ENCODE data around the gene TMPRSS13.

Gene TMPRSS13

DNA sequence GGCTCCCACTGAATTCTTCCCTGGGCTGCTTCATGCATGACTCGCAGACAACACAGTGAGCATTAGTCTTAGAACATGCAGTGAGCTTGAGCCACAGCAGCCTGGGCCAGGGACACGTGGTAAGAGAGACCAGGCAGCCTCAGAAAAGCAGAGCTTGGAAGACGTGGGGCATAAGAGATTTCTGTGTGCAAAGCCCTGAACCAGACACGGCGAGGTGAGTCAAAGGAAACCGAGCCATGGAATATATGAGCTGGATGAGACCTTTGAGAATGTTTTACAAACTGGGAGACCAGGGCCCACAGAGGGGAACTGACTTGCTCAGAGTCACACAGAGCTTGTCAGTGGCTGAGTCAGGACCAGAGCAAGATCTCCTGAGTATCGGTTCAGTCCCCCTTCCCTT lies 44.2 kb downstream of the TMPRSS13 start:
- no peak for DNase-seq

- DNase-seq = no peak
These were observed 46.1 kb downstream of the TMPRSS13 start for GRCh38 chr11:117883063-117883462.

GRCh38 chr11:117882311-117882905 lies 46.8 kb downstream of the TMPRSS13 start:
- DNase-seq = no peak

DNA sequence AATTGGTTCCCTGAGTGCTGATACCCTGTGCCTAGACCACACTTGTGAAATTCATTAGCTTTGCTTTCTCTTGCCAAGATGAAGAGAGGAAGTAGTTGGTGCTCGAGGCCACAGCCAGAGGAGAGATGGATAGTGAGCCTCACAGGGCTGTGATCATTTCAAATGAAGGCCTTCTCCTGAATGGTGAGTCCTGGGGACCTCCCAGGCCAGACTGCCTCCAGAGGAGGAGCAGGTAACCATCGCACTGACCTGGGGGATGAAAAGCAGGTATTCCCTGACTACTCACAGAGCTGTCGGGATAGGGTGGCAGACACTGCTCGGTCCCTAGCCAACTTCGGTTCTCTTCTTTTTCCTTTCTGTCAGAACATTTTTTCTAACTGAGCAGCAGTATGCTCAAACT lies 48.0 kb downstream of the TMPRSS13 start:
- DNase-seq = no peak

- DNase-seq = no peak
These were observed 49.4 kb downstream of the TMPRSS13 start for GRCh38 chr11:117879516-117880480.

DNA sequence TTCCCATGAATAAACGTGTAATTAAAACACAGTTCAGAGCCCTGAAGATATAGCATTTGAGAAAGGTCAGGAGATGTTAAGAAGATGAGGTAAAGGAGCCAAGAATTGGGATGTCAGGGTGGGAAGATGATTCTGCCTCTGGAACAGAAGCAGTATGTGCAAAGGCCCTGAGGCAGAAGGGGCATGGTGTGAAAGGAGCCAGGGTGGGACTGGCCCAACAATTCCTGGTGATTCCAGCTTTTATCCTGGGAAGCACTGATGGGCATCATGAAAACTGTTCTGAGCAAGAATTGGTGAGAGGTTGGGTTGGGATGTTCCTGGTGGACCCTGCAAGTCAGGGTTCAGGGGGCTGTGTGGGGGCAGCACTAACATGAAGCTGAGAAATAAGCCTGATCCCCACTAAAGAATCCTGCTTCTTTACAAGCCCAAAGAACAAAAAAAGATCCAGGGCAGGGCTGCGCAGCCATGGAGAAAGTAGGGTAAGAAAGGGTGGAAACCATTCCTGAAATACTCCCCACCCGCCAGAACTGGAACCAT lies 50.2 kb downstream of the TMPRSS13 start:
- no peak for DNase-seq

GRCh38 chr11:117878314-117878938 lies 50.8 kb downstream of the TMPRSS13 start:
- DNase-seq = no peak

GRCh38 chr11:117877120-117877784 lies 52.0 kb downstream of the TMPRSS13 start:
- DNase-seq = no peak

- DNase-seq = no peak
These were observed 52.7 kb downstream of the TMPRSS13 start, which contains the start of gene FXYD6 for GRCh38 chr11:117876341-117877119. Gene FXYD6, minus strand, starts transcription at chr11:117876658. Its CDS starts 33,882 bp downstream, at chr11:117842776.

- no peak for DNase-seq
These were observed 53.2 kb downstream of the TMPRSS13 start for GRCh38 chr11:117876059-117876340.

GRCh38 chr11:117875382-117876058 lies 53.7 kb downstream of the TMPRSS13 start:
- DNase-seq = no peak

- no peak for DNase-seq
These were observed 54.3 kb downstream of the TMPRSS13 start for GRCh38 chr11:117874910-117875381.

DNA sequence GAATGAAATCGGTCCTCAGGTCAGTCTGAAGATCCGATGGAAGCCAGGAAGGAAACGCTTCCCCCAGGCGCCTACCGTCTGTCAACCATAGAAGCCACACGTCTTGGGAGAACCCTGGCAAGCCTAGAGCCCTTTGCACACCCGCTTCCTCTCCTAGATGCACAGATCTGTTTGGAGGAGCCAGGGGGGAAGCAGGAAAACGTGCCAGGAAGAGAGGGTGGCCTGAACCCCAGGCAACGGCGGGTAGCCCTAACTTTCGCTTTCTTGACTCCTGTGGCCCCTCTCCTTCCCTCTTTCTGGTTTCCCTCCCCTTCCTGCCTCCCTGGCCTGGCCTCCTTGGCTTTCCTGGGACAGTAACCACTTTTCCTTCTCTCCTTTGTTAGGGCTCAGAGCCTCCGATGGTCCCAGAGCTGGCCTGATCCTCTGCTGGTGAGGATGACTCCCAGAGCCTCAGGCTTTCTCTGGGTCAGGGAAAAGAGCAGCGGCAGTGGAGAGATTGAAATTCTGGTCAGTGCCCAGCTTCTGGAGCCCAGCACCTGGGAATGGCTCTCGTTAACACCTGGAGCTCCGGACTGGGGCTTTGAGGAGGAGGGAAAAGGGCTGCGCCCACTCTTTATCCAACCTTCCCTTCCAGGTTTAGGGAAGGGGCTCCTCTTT lies 54.8 kb downstream of the TMPRSS13 start:
- no peak for DNase-seq

DNA sequence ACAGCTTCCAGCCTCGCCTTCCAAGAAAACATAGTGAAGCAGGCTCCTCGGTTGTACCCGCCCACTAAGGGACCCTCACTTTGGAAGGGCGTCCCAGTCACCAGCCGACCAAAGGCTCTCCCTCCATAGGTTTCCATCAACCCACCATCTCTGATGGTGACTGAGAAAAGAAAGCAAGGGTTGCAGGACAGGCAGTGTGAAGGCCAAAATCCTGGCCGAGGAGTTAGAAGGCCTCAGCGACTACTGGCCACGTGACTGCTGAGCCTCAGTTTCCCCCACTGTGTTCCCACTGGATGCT lies 55.4 kb downstream of the TMPRSS13 start:
- DNase-seq = no peak

DNA sequence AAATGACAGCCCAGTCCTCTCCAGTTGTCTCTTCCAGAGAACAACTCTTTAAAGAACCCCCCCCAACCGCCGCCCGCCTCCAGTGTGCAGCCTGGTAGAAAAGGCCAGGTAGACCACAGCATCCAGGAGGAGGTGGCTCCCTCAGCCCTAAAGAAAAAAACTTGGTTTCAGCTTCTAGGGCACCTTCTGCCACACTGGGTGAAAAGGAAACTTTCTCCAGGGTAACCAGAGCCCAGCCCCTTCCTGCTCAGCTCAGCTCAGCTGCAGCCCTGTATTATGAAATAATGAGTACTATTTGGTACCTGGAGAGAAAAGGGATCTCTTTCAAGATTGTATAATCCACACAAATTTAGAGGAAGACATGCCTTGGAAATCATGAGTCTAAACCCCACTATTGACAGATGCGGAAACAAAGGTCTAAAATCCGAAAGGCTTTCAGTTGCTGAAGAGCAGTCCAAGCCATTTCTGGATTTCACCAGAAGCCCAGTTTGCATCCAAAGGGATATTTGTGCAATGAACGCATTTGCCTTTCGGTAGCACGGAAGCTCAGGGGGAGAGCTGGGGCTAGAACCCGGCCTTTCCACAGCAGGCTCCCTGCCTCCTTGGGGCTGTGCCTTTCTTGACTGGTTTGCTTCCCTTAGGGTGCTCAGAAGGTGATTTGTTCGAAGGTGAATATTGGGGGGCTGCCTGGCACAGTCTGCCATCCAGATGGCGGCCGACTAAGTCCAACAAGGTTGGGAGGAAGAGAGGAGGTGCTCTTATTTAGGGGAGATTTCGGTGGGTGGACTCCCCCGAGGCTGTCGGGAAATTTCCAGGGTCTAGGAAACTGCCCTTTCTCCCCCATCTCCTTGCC lies 56.0 kb downstream of the TMPRSS13 start:
- DNase-seq = no peak

DNA sequence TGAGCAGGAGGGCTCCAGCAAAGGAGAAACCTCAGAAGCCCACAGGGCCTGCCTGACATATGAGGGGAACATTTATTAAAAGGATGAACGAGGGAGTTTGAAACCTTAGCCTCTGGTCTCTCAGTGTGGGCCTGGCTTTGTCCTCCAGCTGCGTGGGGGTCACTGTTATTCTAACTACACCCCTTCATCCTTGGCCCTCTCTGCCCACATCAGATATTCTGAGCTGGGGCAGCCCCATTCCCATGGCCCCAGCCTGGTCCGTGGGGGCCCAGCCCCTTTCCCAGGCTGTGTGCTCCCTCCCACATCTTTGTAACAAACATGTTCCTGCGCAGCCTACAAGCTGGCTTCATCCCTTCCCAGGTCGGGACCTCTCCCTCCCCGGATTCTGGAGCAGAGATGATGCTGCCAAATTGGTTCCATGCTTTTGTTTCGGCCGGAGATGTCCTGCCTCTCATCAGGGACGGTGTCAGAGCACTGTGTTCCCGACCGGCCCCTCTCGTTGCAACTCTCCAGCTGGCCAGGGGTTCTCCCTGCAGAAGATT lies 56.7 kb downstream of the TMPRSS13 start:
- DNase-seq = no peak

DNA sequence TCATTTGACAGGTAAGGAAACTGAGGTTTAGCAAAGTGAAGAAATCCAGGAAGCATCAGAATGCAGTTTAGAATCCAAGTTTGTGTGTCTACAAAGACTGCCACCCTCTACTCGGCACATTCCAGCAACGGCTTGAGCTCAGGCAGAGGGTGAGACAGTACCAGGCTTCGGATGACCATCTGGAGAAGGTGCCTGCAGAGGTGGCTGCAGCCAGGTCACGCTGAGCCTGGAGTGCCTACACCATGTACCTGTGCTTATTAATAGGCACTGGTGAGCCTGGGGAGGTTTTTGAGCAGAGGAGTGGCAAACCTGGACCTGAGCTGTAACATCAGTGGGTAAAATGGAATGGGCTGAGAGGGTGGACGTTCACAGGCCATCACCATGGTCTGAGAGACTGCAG lies 57.4 kb downstream of the TMPRSS13 start:
- DNase-seq = no peak

DNA sequence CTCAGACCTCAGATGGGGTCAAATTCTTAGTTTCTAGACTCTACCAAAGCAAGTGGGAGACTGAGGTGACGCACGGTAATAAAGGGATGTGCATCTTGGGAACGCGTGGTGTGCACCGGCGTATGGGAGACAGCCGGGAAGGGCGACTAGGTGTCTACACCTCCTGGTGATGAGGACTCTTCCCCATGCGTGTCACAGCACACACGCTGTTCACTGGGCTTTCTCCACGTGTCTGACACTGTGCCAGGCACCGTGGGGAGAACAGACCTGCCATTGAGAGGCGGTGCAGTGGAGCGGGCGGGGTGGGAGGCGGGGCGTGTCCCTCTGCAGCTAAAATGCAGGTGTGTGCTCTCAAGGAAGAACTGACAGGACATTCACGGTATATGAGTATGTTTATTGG lies 58.0 kb downstream of the TMPRSS13 start:
- DNase-seq = no peak

DNA sequence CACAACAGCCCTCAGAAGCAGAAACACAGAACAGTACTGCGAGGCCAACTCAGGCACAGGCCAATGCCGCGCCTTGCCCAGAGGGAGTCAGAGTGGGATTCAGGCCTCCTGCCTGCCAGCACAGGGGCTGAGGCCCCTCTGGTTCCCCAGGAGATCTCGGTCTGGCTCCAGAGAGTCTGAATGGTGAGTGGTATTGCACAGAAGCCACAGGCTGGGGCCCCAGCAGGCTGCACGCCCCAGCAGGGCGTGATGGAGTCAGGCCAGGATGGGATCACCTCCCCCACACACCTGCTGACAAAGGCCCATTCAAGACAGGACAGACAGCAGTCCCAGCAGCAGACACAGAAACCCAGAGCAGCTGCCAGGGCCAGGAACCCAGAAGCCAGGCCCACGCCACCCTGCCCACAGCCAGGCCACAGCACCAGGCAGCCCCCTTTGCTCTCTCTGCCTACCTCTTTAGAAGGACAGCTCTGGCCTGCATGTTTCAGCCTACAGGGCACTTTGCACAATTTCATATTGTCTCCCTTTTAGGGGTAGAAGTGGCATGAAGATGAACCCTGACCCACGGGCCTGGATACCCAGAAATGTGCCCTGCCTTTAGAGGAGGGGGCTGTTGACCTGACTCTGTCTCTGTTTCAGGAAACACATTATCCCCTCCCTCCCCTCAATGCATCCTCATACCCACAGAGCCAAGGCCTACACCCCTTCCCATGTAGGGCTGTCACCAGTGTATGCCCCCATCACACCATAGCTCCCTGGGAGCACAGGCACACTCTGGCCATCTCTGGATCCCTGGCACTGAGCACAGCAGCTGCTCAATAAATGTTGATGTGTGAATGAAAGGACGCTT lies 58.9 kb downstream of the TMPRSS13 start:
- DNase-seq = no peak
